Measurements from ENCODE around the gene STUM.

The STUM gene

DNA sequence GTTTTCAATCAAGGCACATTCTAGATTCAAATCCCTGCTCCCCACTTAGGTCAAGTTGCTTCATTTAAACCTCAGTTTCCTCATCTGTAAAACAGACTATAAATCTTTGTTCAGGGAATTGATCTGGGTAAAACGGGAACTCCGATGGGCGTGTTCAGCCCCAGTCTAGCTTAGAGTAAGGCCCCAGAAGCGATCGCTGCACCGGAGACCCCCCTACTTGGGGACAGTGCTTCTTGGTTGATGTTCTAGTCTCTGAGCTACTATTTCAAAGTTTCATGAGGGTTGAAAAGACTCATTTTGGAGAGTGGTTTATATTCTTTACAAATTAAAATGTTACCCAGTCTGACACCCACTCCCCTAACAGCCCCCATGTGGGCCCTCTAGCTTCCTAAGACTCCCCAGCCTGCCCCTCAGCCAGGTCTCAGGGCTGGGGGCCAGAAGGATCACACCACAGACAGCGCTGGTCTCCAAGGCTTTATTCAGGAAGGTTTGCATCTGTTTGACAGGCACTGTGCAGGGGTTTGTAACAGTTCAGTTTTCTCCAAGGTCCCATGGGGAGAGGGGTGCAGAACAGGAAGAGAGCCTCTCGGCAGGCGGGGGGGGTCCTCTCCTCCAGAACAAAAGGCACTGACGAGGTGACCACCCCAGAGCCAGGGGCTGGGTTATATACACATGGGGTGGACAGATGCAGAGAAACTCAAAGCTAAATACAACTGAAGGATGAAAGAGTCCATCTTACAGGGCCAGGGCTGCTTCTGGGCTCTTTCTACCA, 82.9 kb downstream of the STUM start:
- FAIRE-seq (no peak), DNase-seq (ENCODE audit: insufficient read length, low spot score) (no peak)
- no peak for TF ChIP-seq TAF1 (IDR thresholded peaks at IDR 0.05; ENCODE audit: low read depth, low read length)
- no peak for TF ChIP-seq PAX5 (IDR thresholded peaks at IDR 0.05; ENCODE audit: insufficient read depth, low read length, severe bottlenecking)
- no peak for TF ChIP-seq POLR2AphosphoS5 (IDR thresholded peaks at IDR 0.05; ENCODE audit: low read depth, low read length)

DNA sequence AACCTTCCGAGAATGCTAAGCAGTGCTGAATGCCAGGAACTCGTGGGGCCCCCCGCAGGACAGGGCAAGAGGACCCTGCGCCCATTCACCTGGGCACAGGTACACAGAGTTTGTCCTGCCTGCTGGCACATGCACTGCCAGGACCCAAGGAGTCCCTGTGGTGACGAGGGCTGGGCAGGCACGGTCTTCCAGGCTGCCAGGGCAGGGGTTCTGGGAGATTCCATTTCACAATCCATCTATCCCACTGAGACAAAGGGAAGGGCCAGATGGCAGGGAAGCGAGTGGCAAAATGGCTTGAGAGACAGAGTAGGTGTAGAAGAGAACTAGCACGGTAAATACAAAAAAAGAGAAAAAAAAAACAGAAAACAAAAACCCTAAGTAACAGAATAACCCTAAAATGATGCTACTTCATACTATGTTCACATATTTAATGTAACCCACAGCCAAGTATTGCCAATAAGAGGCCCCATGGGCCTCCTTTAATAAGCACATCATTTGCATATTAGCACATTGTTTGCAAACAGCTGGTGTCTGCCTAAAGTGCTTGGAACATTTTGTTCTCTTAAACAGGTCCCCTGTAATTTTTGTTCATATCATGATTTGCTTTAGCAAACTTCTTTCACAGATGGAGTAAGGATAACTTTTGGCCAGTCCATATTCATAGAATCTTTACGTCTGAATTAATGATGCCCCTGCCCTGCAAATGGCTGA, 83.8 kb downstream of the STUM start:
- no peak for FAIRE-seq
- DNase-seq (ENCODE audit: insufficient read length, low spot score), result no peak
- no peak for TF ChIP-seq POU2F2 (IDR thresholded peaks at IDR 0.05; ENCODE audit: low read depth, low read length)
- no peak for TF ChIP-seq POLR2A (IDR thresholded peaks at IDR 0.05; ENCODE audit: low read depth, low read length)
- TF ChIP-seq POLR2AphosphoS5 (IDR thresholded peaks at IDR 0.05; ENCODE audit: low read depth, low read length), result no peak
- no peak for TF ChIP-seq SPI1 (IDR thresholded peaks at IDR 0.05; ENCODE audit: low read depth, low read length)
- TF ChIP-seq PAX5 (IDR thresholded peaks at IDR 0.05; ENCODE audit: insufficient read depth, low read length, severe bottlenecking), result no peak
- TF ChIP-seq TAF1 (IDR thresholded peaks at IDR 0.05; ENCODE audit: low read depth, low read length), result no peak

GRCh38 chr1:226632922-226633351, 84.4 kb downstream of the STUM start:
- FAIRE-seq (peak; percentile 38), DNase-seq (ENCODE audit: insufficient read length, low spot score) (no peak)
- no peak for TF ChIP-seq TAF1 (IDR thresholded peaks at IDR 0.05; ENCODE audit: low read depth, low read length)
- no peak for TF ChIP-seq POLR2A (IDR thresholded peaks at IDR 0.05; ENCODE audit: low read depth, low read length)
- no peak for TF ChIP-seq POLR2AphosphoS5 (IDR thresholded peaks at IDR 0.05; ENCODE audit: low read depth, low read length)
- no peak for TF ChIP-seq POU2F2 (IDR thresholded peaks at IDR 0.05; ENCODE audit: low read depth, low read length)
- peak; percentile 56 for TF ChIP-seq SPI1 (IDR thresholded peaks at IDR 0.05; ENCODE audit: low read depth, low read length)

DNA sequence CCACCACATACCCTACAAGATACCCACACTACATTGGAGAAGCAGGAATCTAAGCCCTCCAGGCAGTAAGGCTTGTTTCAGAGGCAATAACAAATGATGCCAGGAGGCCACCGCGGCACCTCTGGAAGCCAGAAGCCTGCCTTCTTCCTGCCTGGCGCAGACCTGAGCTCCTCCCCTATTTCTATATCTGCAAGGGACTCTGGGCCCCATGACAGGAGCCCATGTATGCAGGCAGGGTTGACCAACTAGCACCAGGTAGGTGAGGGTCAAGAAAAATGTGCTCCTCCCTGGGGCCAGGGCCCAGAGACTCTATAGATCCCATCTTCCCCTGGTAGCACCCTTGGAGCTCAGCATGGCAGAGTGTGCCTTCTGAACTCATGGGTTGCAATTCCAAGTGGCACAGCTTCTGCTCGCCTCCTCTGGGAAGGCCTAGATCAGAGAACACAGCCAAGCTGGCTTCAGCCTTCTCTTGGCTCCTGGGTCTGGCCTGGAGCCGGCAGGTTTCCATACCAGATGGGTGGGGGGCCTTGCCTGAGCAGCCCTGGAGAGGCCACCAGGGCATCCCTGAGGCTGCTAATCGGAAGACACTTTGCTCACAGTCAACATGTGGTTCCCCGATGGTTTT, 85.1 kb downstream of the STUM start:
- DNase-seq (ENCODE audit: insufficient read length, low spot score) (no peak), FAIRE-seq (peak; percentile 23)
- TF ChIP-seq POU2F2 (IDR thresholded peaks at IDR 0.05; ENCODE audit: low read depth, low read length), result no peak

DNA sequence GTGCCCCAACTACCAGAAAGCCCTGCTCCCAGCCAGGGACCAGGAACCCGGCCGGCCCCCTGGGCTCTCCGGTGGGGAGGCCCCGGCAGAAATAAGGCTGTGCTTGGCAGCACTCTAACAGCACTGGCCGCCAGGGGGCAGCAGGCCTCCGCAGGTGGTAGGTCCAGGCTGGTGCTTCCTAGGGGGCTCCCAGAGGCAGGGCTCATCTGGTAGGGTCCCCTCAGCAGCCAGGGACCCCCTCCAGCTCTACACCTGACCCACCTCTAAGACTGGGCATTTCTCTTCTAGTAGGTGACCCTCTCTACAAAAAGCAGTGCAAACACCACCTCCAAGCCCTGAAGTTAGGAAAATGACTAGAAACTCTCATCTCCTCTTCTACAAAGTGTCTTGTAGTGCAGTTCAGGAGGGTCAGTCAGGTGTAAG, 85.6 kb downstream of the STUM start:
- peak; percentile 93 for FAIRE-seq
- TF ChIP-seq TAF1 (IDR thresholded peaks at IDR 0.05; ENCODE audit: low read depth, low read length) (no peak), POLR2AphosphoS5 (IDR thresholded peaks at IDR 0.05; ENCODE audit: low read depth, low read length) (no peak), POLR2A (IDR thresholded peaks at IDR 0.05; ENCODE audit: low read depth, low read length) (no peak), SPI1 (IDR thresholded peaks at IDR 0.05; ENCODE audit: low read depth, low read length) (no peak), PAX5 (IDR thresholded peaks at IDR 0.05; ENCODE audit: insufficient read depth, low read length, severe bottlenecking) (no peak), POU2F2 (IDR thresholded peaks at IDR 0.05; ENCODE audit: low read depth, low read length) (no peak)

DNA sequence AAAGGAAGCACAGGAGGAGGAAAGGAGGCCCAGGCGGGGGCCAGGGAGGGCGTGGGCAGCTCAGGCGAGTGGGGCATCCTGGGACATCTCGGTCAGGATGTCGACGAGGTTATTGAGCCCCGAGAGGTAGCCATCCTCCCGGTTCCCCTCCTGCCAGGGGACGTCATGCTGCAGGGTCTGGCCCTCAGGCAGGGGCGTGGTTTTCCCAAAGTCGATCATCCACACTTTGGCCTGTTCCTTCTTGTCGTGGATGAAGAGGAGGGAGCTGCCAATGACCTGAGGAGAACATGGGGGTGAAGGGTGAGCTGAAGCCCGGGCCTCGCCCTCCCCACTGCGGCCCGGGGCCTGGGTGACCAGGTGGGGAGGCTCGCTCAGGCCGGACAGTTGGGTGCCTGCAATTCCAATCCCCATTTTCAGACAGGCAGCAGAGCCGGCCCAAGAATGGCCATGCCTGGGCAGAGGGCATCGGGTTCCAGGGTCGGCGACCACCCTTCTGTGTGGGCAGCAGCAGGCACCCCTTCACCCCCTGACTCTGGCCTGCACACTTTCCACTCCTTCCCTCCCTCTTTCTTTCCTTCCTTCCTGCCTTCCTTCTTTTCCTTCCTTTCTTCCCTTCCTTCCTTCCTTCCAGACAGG, 86.2 kb downstream of the STUM start:
- no peak for DNase-seq (ENCODE audit: insufficient read length, low spot score)
- FAIRE-seq, result peak; percentile 55
- TF ChIP-seq PAX5 (IDR thresholded peaks at IDR 0.05; ENCODE audit: insufficient read depth, low read length, severe bottlenecking) (no peak), POLR2A (IDR thresholded peaks at IDR 0.05; ENCODE audit: low read depth, low read length) (no peak), POU2F2 (IDR thresholded peaks at IDR 0.05; ENCODE audit: low read depth, low read length) (no peak), SPI1 (IDR thresholded peaks at IDR 0.05; ENCODE audit: low read depth, low read length) (no peak), TAF1 (IDR thresholded peaks at IDR 0.05; ENCODE audit: low read depth, low read length) (no peak), POLR2AphosphoS5 (IDR thresholded peaks at IDR 0.05; ENCODE audit: low read depth, low read length) (no peak)

More for the DNA sequence above, 85.6 kb downstream of the STUM start:
- DNase-seq (ENCODE audit: insufficient read length, low spot score), result peak; percentile 81

GRCh38 chr1:226635456-226635941, 86.9 kb downstream of the STUM start:
- FAIRE-seq (no peak), DNase-seq (ENCODE audit: insufficient read length, low spot score) (no peak)
- no peak for TF ChIP-seq POLR2AphosphoS5 (IDR thresholded peaks at IDR 0.05; ENCODE audit: low read depth, low read length)
- TF ChIP-seq POLR2A (IDR thresholded peaks at IDR 0.05; ENCODE audit: low read depth, low read length), result no peak
- TF ChIP-seq PAX5 (IDR thresholded peaks at IDR 0.05; ENCODE audit: insufficient read depth, low read length, severe bottlenecking), result no peak
- TF ChIP-seq SPI1 (IDR thresholded peaks at IDR 0.05; ENCODE audit: low read depth, low read length), result no peak
- no peak for TF ChIP-seq POU2F2 (IDR thresholded peaks at IDR 0.05; ENCODE audit: low read depth, low read length)
- no peak for TF ChIP-seq TAF1 (IDR thresholded peaks at IDR 0.05; ENCODE audit: low read depth, low read length)

GRCh38 chr1:226636847-226637096, 88.2 kb downstream of the STUM start:
- DNase-seq (ENCODE audit: insufficient read length, low spot score) (no peak), FAIRE-seq (peak; percentile 23)
- TF ChIP-seq PAX5 (IDR thresholded peaks at IDR 0.05; ENCODE audit: insufficient read depth, low read length, severe bottlenecking) (no peak), TAF1 (IDR thresholded peaks at IDR 0.05; ENCODE audit: low read depth, low read length) (no peak), SPI1 (IDR thresholded peaks at IDR 0.05; ENCODE audit: low read depth, low read length) (no peak), POLR2AphosphoS5 (IDR thresholded peaks at IDR 0.05; ENCODE audit: low read depth, low read length) (no peak), POLR2A (IDR thresholded peaks at IDR 0.05; ENCODE audit: low read depth, low read length) (no peak), POU2F2 (IDR thresholded peaks at IDR 0.05; ENCODE audit: low read depth, low read length) (no peak)

DNA sequence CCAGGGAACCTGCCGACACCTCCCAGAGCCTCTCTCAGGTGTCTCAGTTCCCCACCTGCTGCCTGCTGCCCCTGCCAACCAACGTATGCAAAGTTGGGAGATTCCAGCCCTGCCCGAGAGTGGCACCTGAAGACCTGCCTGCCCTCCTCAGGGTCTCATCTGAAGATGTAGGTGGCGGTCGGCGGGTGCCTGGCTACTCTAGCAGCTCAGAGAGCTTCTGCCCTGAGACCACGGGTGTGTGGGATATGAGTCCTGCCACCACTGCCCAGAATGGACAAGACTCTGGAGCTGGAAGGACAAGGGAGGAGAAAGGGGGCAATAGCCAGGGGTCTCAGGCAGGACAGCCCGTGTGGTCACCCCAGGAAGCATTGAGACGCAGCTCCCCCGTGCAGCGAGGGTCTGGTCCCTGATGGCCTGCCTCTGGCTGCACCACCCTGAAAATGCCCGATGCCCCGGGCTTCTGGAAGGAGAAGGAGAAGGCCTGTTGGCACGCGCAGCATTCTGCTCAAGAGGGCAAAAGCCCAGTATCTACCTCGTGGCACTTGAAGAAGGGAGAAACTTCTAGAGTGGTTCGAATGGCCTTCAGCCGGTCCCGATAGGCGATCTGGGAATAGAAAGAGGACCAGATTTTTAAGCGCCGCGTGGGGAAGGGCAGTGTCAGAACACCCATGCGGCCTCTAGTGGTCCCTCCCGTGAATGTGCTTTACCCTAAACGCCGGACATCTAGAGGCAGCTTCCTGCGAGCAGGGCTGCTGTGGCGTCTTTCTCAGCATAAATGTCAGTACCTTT, 88.8 kb downstream of the STUM start:
- FAIRE-seq (no peak), DNase-seq (ENCODE audit: insufficient read length, low spot score) (no peak)
- TF ChIP-seq TAF1 (IDR thresholded peaks at IDR 0.05; ENCODE audit: low read depth, low read length), result no peak
- TF ChIP-seq POU2F2 (IDR thresholded peaks at IDR 0.05; ENCODE audit: low read depth, low read length), result no peak
- TF ChIP-seq PAX5 (IDR thresholded peaks at IDR 0.05; ENCODE audit: insufficient read depth, low read length, severe bottlenecking), result no peak
- no peak for TF ChIP-seq SPI1 (IDR thresholded peaks at IDR 0.05; ENCODE audit: low read depth, low read length)
- TF ChIP-seq POLR2A (IDR thresholded peaks at IDR 0.05; ENCODE audit: low read depth, low read length), result no peak

All from GM12891 (cell line).